ENCODE measurements around the gene TLX1. TPM values are rescaled to one million over a fixed set of nuclear protein-coding genes. Genes with fewer than 3 reads are reported as not detected.

The TLX1 gene
- total and polyA plus RNA-seq, 9 of the 15 experiments (the other 6 are each of a cell fraction or from before 2014, with no cell fraction given) = 0.03 to 3.3 (median 0.19) TPM; not detected in 1

DNA sequence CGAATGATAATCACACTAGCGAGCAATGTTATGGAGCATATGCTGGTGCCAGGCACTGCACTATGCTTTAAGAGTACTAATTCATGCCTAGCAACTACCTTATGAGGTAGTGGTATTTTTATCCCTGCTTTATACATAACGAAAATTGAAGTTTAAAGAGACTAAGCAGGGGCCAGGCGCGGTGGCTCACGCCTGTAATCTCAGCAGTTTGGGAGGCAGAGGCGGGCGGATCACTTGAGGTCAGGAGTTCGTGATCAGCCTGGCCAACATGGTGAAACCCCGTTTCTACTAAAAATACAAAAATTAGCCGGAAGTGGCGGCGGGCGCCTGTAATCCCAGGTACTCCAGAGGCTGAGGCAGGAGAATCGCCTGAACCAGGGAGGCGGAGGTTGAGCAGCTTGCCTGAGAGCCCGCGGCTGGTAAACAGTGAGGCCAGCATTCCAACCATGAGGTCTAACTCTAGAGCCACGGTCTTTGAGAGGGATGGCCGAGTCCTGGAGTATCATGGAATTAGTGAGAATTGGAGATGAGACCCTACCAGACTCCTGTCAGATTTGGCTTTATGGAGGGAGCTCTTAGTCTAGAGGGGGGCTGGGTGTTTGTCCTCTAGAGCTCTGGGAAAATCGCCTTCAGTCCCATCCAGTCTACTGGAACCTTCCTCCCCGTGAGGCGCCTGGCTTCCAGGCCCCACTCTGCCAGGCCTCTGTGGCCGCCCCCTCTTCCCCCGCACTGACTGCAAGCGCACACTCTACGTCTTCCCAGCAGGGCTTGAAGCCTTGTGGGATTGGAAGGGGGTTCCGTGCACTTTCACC, 11.6 kb downstream of the TLX1 start:
- Histone ChIP-seq H3K4me3 (no peak overlapping the region), H2AFZ (ENCODE audit: low read depth, low read length) (no peak overlapping the region), H3K9me3 (replicated peaks; ENCODE audit: control insufficient read depth, insufficient read depth, low read depth, low read length) (no peaks in the 10 kb centered on the region), H3K27me3 (ENCODE audit: control insufficient read depth in 2 of 2, insufficient read depth in 2 of 2, low read length in 2 of 2) (peaks cover 26 to 41% of the 10 kb centered on the region in 2 experiments; a peak in 4 of 5 replicates), H4K20me1 (replicated peaks; ENCODE audit: control insufficient read depth, insufficient read depth, low read length) (no peaks in the 10 kb centered on the region), H3K79me2 (ENCODE audit: control insufficient read depth, insufficient read depth, low read length) (no peaks in the 10 kb centered on the region), H3K4me2 (ENCODE audit: insufficient read depth, low read length) (peak overlapping the region; percentile 49; the same call in 1 of the 2 replicates), H3K9me1 (ENCODE audit: control insufficient read depth, insufficient read depth, low read length) (no peaks in the 10 kb centered on the region), H3K9ac (ENCODE audit: insufficient read depth in 1 of 2, low read depth in 2 of 2, low read length in 2 of 2) (no peak overlapping the region), H3K36me3 (ENCODE audit: control insufficient read depth, insufficient read depth, low read length) (no peaks in the 10 kb centered on the region), H3K4me1 (replicated peaks in 1 of 2; ENCODE audit: control insufficient read depth in 2 of 2, insufficient read depth in 2 of 2, low read length in 2 of 2) (peaks cover 0 to 23% of the 10 kb centered on the region in 2 experiments; a peak in 3 of 5 replicates), H3K27ac (ENCODE audit: extremely low read depth, low read depth, low read length) (no peak overlapping the region)
- intact Hi-C loops (cut with micrococcal nuclease) (loop anchor here (1.0 to 5.0 kb wide), 2 partner anchors 47 to 100 kb away; no protein-coding TSS in a partner anchor), in situ Hi-C loops (cut with MboI) (loop anchor here (5.0 kb wide), 1 partner anchor 45 kb away; no protein-coding TSS in a partner anchor)
- TF ChIP-seq NEUROD1 (IDR thresholded peaks at IDR 0.05; ENCODE audit: borderline replicate concordance, low read depth, low read length, partially characterized antibody) (no peak), CREM (IDR thresholded peaks at IDR 0.05; ENCODE audit: low read depth) (no peak), E2F3 (CRISPR knock-in tag; IDR thresholded peaks at IDR 0.05) (no peak), ZNF76 (CRISPR knock-in tag; IDR thresholded peaks at IDR 0.05; ENCODE audit: borderline replicate concordance) (no peak), BHLHE40 (IDR thresholded peaks at IDR 0.05; ENCODE audit: low read length) (no peak)
- no TSS peak for BruUV-seq (replicated peaks)
- peak; percentile 13; the same call in 1 of the 3 replicates for ATAC-seq
- no peak for FAIRE-seq
- POLR2A ChIA-PET = interaction anchor here (0.6 to 1.5 kb wide), 8 partner anchors 9 to 101 kb away, joined by 3 to 5 read pairs (median 3); partner anchors contain the start of gene KAZALD1
- WGBS (ENCODE audit: insufficient coverage, low coverage, missing lambda C conversion rate) = 18% methylated on average over 18 of the region's 28 CpGs
- DNase-seq (ENCODE audit: extremely low read depth in 1 of 4, low spot score in 3 of 4) = no peak
- CTCF ChIA-PET (ENCODE audit: low intra/inter-chr PET ratio) = interaction anchor here (1.1 to 1.6 kb wide), 7 partner anchors 20 to 101 kb away, joined by 3 to 17 read pairs (median 4); no protein-coding TSS in a partner anchor
